Body of pancreas (tissue), 4 donors: ENCODE data around the gene TFCP2L1.

Experiments used
- POLR2A ChIP-seq, 3 donors: fragments of 450-650 bp; IDR thresholded peaks; one replicate each; pipeline ENCODE4 v1.6.1; 2016; ENCODE audit warnings: antibody characterized with exemption in 3 of 3, mild to moderate bottlenecking in 2 of 3
- TF ChIP-seq, protein P1 (sequence below), 7 experiments: fragments of 450-650 bp in 4 of 7; fragments of 200-600 bp in 3 of 7; sonication (generic) in 3 of 7; IDR thresholded peaks; one replicate each; pipeline ENCODE4 v1.5.1; 2016 to 2019; ENCODE audit warnings: antibody characterized with exemption in 7 of 7

DNA sequence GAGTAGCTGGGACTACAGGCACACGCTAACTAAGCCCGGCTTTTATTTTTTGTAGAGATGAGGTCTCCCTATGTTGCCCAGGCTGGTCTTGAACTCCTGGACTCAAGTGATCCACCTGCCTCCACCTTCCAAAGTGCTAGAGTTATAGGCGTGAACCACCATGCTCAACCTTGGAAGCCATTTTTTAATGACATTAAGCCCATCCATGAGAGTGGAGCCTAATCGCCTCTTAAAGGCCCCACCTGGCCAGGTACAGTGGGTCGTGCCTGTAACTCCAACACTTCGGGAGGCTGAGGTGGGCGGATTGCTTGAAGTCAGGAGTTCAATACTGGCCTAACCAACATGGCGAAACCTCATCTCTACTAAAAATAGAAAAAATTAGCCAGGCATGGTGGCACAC, 41.6 kb upstream of the TFCP2L1 start:
- TF ChIP-seq, protein P1, sequence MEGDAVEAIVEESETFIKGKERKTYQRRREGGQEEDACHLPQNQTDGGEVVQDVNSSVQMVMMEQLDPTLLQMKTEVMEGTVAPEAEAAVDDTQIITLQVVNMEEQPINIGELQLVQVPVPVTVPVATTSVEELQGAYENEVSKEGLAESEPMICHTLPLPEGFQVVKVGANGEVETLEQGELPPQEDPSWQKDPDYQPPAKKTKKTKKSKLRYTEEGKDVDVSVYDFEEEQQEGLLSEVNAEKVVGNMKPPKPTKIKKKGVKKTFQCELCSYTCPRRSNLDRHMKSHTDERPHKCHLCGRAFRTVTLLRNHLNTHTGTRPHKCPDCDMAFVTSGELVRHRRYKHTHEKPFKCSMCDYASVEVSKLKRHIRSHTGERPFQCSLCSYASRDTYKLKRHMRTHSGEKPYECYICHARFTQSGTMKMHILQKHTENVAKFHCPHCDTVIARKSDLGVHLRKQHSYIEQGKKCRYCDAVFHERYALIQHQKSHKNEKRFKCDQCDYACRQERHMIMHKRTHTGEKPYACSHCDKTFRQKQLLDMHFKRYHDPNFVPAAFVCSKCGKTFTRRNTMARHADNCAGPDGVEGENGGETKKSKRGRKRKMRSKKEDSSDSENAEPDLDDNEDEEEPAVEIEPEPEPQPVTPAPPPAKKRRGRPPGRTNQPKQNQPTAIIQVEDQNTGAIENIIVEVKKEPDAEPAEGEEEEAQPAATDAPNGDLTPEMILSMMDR (IDR thresholded peaks at IDR 0.05): no peak
- no peak for TF ChIP-seq POLR2A (IDR thresholded peaks at IDR 0.05)
